Kidney glomerular epithelial cell (primary cell): ENCODE data around the gene PRR36.

Experiments
- DNase-seq: peaks from one replicate; lab custom pipeline; 2025; lab: John Stamatoyannopoulos, UW

The PRR36 gene

GRCh38 chr19:7819337-7819736, 54.9 kb downstream of the PRR36 start:
- no peak for DNase-seq

DNA sequence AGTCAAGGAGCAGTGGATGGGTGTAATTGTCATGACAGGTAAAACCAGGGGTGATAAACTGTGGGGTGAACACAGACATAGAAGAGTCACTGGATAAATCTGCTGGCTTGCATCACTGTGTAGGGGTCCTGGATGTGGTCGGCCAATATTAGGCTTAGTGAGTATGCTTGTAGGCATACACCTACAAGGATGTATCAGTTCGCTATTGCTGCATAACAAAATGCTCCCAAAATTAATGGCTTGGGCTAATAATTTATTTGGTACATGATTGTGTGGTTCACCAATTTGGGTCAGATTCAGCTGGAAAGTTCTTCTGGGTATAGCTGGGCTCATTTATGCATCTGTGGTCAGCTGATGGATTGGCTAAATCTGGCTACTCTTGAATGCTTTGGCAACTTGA, 55.4 kb downstream of the PRR36 start:
- DNase-seq, result no peak
